GM19438 (cell line): ENCODE results near the gene SUPT5H.

Experiments
- ATAC-seq: cut with Tn5 transposase; IDR thresholded peaks from one replicate; pipeline ENCODE4 v1.9.1; 2021; ENCODE audit warnings: low read depth; ENCODE audit not compliant: unreplicated experiment

SUPT5H gene

GRCh38 chr19:39515551-39516191, 70.3 kb downstream of the SUPT5H start:
- ATAC-seq: no peak

- ATAC-seq: no peak
Observed at GRCh38 chr19:39516270-39516669, 70.9 kb downstream of the SUPT5H start.

GRCh38 chr19:39517432-39517831, 72.0 kb downstream of the SUPT5H start:
- ATAC-seq: no peak

GRCh38 chr19:39518458-39518857, 73.1 kb downstream of the SUPT5H start:
- no peak for ATAC-seq

- ATAC-seq: no peak
Observed at GRCh38 chr19:39518975-39519374, 73.6 kb downstream of the SUPT5H start.

GRCh38 chr19:39520541-39521484, 75.4 kb downstream of the SUPT5H start:
- ATAC-seq: no peak

- no peak for ATAC-seq
Observed at GRCh38 chr19:39524495-39524894, 79.1 kb downstream of the SUPT5H start.

- no peak for ATAC-seq
Observed at GRCh38 chr19:39525205-39525604, 79.8 kb downstream of the SUPT5H start.
